ENCODE data around the gene VPS50.

- TF ChIP-seq, protein P1, sequence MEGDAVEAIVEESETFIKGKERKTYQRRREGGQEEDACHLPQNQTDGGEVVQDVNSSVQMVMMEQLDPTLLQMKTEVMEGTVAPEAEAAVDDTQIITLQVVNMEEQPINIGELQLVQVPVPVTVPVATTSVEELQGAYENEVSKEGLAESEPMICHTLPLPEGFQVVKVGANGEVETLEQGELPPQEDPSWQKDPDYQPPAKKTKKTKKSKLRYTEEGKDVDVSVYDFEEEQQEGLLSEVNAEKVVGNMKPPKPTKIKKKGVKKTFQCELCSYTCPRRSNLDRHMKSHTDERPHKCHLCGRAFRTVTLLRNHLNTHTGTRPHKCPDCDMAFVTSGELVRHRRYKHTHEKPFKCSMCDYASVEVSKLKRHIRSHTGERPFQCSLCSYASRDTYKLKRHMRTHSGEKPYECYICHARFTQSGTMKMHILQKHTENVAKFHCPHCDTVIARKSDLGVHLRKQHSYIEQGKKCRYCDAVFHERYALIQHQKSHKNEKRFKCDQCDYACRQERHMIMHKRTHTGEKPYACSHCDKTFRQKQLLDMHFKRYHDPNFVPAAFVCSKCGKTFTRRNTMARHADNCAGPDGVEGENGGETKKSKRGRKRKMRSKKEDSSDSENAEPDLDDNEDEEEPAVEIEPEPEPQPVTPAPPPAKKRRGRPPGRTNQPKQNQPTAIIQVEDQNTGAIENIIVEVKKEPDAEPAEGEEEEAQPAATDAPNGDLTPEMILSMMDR (IDR thresholded peaks at IDR 0.05): no peak
- TF ChIP-seq POLR2AphosphoS5 (IDR thresholded peaks at IDR 0.05): no peak
- no peak for TF ChIP-seq POLR2A (IDR thresholded peaks at IDR 0.05; ENCODE audit: low read depth)
- TF ChIP-seq EP300 (IDR thresholded peaks at IDR 0.05): no peak
Observed at GRCh38 chr7:93354815-93355214, 122.6 kb downstream of the VPS50 start.

Measured in esophagus muscularis mucosa (tissue), 4 donors.